GM19438 (cell line): ENCODE measurements around the gene PGPEP1.
"Not testable (repeated sequence)": the region's sequence is repeated elsewhere in the genome, so short reads cannot be mapped to it uniquely, and the experiment has no call there.

Experiments used
- ATAC-seq: cut with Tn5 transposase; IDR thresholded peaks from one replicate; pipeline ENCODE4 v1.9.1; 2021; ENCODE audit warnings: low read depth; ENCODE audit not compliant: unreplicated experiment

PGPEP1 gene

GRCh38 chr19:18388960-18389725, 48.7 kb downstream of the PGPEP1 start:
- ATAC-seq: no peak

DNA sequence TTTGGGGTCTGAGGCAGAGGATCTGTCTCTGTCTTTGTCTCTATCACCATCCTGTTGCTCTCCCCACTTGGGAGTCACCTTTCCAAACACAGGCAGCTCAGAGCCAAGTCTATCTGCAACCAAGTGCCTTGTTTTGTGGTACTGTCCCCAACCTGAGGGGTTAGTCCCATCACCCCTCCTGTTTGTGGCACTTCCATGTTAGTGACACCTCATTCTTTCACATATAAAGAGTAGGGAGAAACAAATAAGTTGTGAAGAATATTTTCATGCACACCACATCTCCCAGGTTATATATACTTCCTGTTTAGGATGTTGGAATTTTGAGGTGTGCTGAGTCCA, 49.3 kb downstream of the PGPEP1 start:
- no peak for ATAC-seq

GRCh38 chr19:18390065-18390907, 49.9 kb downstream of the PGPEP1 start:
- no peak for ATAC-seq

GRCh38 chr19:18391509-18392075, 51.2 kb downstream of the PGPEP1 start:
- ATAC-seq: no peak

GRCh38 chr19:18392417-18392816, 52.0 kb downstream of the PGPEP1 start:
- ATAC-seq: no peak

- ATAC-seq: no peak
Observed at GRCh38 chr19:18392926-18393325, 52.5 kb downstream of the PGPEP1 start.

DNA sequence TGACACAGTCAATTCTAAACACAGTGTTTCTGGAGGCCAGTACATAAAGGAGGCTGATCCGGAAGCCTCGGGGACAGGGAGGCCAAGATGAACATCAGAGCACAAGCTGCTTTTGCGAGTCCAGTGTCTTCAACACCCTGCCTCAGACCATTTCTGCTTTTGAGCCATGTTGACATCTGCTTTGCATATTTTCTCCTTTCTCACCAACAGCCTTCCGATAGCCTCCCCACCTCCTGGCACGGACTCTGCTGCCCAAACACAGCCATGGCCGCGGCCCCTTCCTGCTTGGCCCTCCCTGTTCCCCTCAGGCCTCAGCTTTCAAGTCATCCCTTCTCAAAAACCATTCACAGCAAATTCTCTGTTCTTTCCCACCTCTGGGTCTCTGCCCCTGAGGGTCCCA, 53.4 kb downstream of the PGPEP1 start:
- no peak for ATAC-seq

- ATAC-seq: no peak
Observed at GRCh38 chr19:18396471-18397241, 56.3 kb downstream of the PGPEP1 start.

- ATAC-seq: no peak
Observed at GRCh38 chr19:18397242-18398202, 57.1 kb downstream of the PGPEP1 start, which contains the start of gene LRRC25. Gene LRRC25 (minus strand): TSS chr19:18397622. CDS start chr19:18396963, 659 bp downstream.

DNA sequence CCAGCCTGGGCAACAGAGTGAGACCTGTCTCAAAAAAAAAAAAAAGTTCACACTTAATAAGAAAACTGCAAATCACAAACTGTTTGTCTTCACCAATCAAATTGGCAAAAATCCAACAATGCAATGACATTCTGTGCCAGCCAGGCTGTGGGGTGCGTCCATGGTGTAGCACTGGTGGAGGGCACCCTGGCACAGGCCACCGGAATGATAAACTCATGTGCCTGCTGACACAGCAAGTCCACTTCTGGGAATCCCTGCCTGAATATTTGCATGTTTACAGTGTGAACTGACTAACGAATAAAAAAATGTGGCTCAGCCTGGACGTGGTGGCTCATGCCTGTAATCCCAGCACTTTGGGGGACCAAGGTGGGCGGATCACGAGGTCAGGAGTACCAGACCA, 58.6 kb downstream of the PGPEP1 start:
- ATAC-seq: no peak

- ATAC-seq: no peak
Observed at GRCh38 chr19:18401580-18402112, 61.2 kb downstream of the PGPEP1 start.

- ATAC-seq: not testable (repeated sequence)
Observed at GRCh38 chr19:18402455-18403248, 62.3 kb downstream of the PGPEP1 start.

DNA sequence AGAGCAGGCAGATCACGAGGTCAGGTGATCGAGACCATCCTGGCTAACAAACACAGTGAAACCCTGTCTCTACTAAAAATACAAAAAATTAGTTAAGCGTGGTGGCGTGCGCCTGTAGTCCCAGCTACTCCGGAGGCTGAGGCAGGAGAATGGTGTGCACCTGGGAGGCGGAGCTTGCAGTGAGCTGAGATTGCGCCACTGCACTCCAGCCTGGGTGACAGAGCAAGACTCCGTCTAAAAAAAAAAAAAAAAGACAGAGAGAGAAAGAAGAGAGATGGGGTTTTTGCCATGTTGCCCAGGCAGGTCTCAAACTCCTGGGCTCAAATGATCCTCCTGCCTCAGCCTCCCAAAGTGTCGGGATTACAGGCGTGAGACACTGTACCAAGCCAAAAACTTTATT, 65.4 kb downstream of the PGPEP1 start:
- not testable (repeated sequence) for ATAC-seq

- no peak for ATAC-seq
Observed at GRCh38 chr19:18406749-18407148, 66.4 kb downstream of the PGPEP1 start.

DNA sequence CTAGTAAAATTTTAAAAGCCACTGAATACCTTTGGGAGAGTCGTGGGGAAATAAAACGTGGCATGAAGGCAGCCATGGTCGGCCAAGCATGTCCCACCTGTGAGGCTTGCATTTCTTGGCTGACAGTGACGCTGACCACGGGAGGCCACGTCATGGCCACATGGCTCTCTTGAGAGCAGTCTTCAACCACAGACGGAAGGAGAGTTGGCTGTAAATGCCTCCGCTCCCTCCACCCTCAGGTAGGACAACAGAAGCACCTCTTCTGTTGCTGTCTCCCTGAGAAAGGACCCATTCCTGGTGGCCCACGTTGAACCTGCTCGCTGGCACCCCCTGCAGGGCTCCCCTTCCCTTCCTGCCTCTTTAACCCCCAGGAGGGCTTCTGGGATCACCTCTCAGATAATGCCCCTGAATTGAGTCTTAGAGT, 67.7 kb downstream of the PGPEP1 start:
- peak; percentile 77 for ATAC-seq

DNA sequence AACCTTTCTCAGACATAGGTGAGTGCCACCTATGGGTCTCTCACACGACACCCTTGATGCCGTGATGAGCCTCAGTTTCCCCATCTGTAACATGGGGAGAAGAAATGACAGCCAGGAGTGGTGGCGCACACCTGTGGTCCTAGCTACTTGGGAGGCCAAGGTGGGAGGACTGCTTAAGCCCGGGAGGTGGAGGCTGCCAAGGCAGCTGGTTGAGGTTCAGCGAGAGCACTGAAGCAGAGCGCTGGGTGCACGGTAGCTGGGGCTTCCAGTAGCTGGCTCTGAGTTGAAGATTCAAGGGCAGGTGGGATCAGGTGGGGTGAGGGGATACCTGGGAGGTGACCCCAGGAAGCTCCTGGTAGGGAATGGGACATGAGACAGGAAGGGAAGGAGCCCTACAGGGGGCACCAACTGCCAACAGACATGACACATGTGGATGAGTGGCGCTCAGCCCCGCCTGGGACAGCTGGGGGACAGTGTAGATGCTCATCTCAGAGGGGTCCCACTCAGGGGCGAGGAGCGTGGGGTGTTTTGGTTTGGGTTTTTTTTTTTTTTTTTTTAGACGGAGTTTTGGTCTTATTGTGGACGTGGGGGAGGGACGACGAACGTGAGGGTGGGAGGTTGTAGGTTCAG, 72.3 kb downstream of the PGPEP1 start:
- no peak for ATAC-seq

GRCh38 chr19:18414504-18415177, 74.2 kb downstream of the PGPEP1 start:
- ATAC-seq: no peak
